Fibroblast of peridontal ligament (primary cell): ENCODE results near the gene PEG3.

Source experiments
- DNase-seq: peaks from one replicate; pipeline ENCODE4 v3.0.0-alpha.2; 2010; ENCODE audit errors: extremely low read depth

PEG3 gene

DNA sequence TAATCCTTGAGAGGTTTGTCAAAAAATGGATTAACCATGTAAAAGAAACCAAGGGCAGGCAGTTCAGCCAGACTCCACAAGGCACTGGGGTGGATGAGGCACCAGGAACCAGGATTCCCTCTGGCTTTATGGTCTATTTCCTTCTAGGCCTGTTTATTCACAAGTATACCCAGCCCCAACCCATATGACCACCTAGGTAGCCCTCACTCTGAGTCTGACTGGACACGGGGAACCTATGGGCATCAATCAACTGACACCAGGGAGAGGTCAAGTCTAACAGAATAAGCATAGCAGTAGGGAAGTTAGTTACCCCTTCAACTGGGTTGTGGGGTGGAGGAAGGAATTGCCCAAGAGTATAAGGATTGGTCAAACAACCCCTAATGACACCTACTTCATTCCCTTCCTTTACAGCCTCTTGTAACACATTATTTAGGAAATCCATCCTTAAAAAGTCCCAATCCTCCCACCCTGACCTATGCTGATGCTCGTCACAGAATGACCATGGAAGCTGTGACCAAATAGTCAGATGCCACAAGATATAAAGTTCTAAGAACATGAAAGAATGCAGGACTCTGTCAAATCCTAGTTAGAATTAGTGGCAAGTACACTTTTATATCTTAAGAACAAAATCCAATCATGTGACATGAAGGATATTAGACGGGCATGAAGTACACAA is 31.7 kb downstream of the PEG3 start:
- no peak for DNase-seq

DNA sequence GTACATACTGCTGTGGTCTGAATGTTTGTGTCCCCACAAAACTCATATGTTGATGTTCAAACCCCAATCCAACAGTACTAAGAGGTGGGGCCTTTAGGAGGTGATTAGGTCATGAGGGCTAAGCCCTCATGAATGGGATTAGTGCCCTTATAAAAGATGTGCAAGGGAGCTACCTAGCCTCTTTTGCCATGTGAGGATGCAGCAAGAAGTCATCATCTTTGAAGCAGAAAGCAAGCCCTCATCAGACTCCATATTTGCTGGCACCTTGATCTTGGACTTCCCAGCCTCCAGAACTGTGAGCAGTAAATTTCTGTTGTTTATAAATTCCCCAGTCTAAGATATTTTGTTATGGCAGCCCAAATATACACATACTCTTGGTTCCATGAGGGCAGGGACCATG is 33.9 kb downstream of the PEG3 start:
- DNase-seq, result no peak
